NCI-H1436 treated with DMSO at 0.1 percent for 48 hours (cell line): ENCODE data around the gene POLE2.
"Not testable (repeated sequence)": the region's sequence is repeated elsewhere in the genome, so short reads cannot be mapped to it uniquely, and the experiment has no call there.

ENCODE experiments used
- DNase-seq: peaks from one replicate; lab custom pipeline; 2025; lab: John Stamatoyannopoulos, UW

POLE2 gene

GRCh38 chr14:49659526-49660455 lies 28.2 kb downstream of the POLE2 start:
- no peak for DNase-seq

GRCh38 chr14:49657500-49657899 lies 30.5 kb downstream of the POLE2 start:
- DNase-seq, result not testable (repeated sequence)

- no peak for DNase-seq
These were observed 33.5 kb downstream of the POLE2 start for GRCh38 chr14:49654511-49654910.

- no peak for DNase-seq
These were observed 34.5 kb downstream of the POLE2 start for GRCh38 chr14:49653508-49653907.

GRCh38 chr14:49642163-49642562 lies 45.9 kb downstream of the POLE2 start:
- DNase-seq, result no peak

- no peak for DNase-seq
These were observed 46.3 kb downstream of the POLE2 start for GRCh38 chr14:49641697-49642129.

GRCh38 chr14:49640540-49641417 lies 47.2 kb downstream of the POLE2 start:
- DNase-seq, result no peak

- no peak for DNase-seq
These were observed 50.4 kb downstream of the POLE2 start for GRCh38 chr14:49637534-49638078.

- DNase-seq, result no peak
These were observed 51.1 kb downstream of the POLE2 start for GRCh38 chr14:49636866-49637265.

- peak; percentile 12 for DNase-seq
These were observed 53.3 kb downstream of the POLE2 start, which contains the start of gene DNAAF2 for GRCh38 chr14:49634547-49635334. Gene DNAAF2, minus strand, starts transcription at chr14:49635244. Its CDS starts 95 bp downstream, at chr14:49635149.

GRCh38 chr14:49633640-49634546 lies 54.1 kb downstream of the POLE2 start:
- DNase-seq, result peak; percentile 51

GRCh38 chr14:49623941-49624839 lies 63.8 kb downstream of the POLE2 start:
- no peak for DNase-seq

GRCh38 chr14:49623387-49623786 lies 64.6 kb downstream of the POLE2 start:
- DNase-seq, result no peak

- no peak for DNase-seq
These were observed 65.9 kb downstream of the POLE2 start for GRCh38 chr14:49622022-49622607.

GRCh38 chr14:49621114-49621881 lies 66.7 kb downstream of the POLE2 start:
- DNase-seq, result no peak

GRCh38 chr14:49620182-49621113 lies 67.6 kb downstream of the POLE2 start, which contains the start of the genes MGAT2 and RPL36AL:
Gene MGAT2, plus strand, starts transcription at chr14:49620799. Its CDS starts 470 bp downstream, at chr14:49621269.
Gene RPL36AL, minus strand, starts transcription at chr14:49620626. Its CDS starts 1,522 bp downstream, at chr14:49619104.
- DNase-seq, result peak; percentile 89

GRCh38 chr14:49619730-49620129 lies 68.3 kb downstream of the POLE2 start:
- DNase-seq, result no peak
